GM19238 (cell line): ENCODE measurements around the gene JUP.

ENCODE experiments used
- DNase-seq: peaks from one replicate; pipeline ENCODE4 v3.0.0; 2011; ENCODE audit warnings: low spot score; ENCODE audit not compliant: insufficient read length

JUP gene

GRCh38 chr17:41760878-41761277, 25.6 kb downstream of the JUP start:
- no peak for DNase-seq

GRCh38 chr17:41758601-41759000, 27.9 kb downstream of the JUP start:
- no peak for DNase-seq

GRCh38 chr17:41754066-41754465, 32.4 kb downstream of the JUP start:
- DNase-seq, result no peak

- no peak for DNase-seq
Measured at GRCh38 chr17:41751288-41751687, 35.2 kb downstream of the JUP start.

DNA sequence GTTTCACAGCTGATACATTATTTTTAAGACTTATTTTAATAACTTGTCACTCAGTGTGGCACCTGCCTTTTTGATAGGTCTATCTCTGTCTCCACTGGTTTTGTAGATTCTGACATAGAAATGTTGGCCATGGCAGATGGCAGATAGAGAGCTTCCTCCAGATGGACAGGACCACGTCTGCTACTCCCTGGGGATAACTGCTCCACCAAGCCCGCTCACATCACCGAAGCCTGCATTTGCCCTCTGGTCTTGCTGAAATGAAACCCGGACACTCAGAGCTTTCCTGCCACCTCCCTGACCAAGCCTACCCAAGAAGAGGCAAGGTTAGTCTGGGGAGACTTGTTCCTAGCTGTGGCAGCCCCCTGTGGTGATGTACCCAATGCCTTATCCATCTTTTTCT, 35.6 kb downstream of the JUP start:
- no peak for DNase-seq

- DNase-seq, result no peak
Measured at GRCh38 chr17:41748275-41748674, 38.2 kb downstream of the JUP start.

GRCh38 chr17:41741709-41742108, 44.8 kb downstream of the JUP start:
- no peak for DNase-seq

DNA sequence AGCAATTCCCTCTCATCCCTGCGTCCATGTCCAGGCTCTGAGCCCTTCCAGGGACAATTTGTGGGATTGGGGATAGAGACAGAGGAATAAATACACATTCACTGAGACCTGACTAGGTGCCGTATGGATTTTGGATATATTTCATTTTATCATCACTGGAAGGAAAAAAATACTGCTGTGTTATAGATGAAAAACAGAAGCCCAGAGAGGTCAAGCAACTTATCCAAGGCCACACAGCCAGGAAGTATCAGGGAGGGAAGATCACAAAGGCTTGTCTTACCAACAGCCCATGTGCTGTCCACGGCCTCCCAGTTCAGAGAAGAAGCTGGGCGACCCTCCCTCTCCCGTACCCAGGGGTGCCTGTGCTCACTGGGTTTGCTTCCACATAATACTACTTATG, 46.0 kb downstream of the JUP start:
- DNase-seq, result no peak

GRCh38 chr17:41739661-41740352, 46.7 kb downstream of the JUP start:
- DNase-seq, result no peak

DNA sequence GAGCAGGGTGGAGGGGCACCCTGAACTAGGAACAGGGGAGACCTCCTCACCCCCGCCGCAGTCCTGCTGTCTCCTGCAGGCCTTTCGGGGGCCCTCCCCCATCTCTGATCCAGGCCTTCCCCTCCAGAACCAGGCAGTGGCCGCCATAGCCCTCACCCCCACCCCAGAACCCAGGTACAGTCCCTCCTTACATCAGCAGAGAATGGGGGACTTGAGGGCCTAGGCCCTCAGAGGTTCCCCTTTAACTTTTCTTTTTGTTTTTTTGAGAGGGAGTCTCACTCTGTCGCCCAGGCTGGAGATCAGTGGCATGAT, 47.8 kb downstream of the JUP start:
- no peak for DNase-seq

- DNase-seq, result peak; percentile 94
Measured at GRCh38 chr17:41738077-41738800, 48.3 kb downstream of the JUP start.

GRCh38 chr17:41737680-41738023, 48.9 kb downstream of the JUP start:
- DNase-seq, result no peak

DNA sequence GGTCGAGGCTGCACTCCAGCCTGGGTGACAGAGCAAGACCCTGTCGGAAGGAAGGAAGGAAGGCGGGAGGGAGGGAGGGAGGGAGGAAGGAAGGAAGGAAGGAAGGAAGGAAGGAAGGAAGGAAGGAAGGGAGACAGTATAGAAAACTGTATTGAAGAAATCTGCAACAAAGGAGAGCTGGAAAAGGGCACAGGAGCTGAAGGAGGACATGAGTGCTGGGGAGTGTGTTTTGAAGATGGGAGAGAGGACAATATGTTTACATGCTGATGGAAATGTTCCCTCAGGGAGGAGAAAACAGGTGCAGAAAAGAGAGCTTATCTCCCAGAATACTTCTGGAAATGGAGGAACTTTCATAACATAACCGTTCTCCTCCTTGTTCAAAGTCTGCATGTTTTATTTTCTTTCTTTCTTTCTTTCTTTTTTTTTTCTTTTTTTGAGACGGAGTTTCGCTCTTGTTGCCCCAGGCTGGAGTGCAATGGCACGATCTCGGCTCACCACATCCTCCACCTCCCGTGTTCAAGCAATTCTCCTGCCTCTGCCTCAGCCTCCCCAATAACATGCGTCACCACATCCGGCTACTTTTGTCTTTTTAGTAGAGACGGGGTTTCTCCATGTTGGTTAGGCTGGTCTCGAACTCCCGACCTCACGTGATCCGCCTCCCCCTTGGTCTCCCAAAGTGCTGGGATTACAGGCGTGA, 49.4 kb downstream of the JUP start:
- DNase-seq, result no peak

DNA sequence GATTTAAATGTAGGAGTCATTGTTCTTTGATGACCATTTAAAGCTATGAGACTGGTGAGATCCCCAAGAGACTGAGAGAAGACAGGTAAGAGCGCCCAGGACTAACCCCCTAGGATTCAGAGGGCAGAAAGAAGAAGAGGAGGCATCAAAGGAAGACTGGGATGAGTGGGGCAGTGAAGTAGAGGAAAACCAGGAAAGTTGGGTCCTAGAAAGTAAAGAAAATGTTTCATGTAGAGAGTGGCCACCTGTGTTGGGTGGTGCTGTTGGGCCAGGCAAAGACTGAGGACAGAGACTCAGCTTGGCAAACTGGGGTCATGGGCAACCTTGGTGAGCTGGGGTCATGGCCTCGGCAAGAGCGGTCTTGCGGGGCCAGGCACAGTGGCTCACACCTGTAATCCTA, 50.8 kb downstream of the JUP start:
- no peak for DNase-seq

DNA sequence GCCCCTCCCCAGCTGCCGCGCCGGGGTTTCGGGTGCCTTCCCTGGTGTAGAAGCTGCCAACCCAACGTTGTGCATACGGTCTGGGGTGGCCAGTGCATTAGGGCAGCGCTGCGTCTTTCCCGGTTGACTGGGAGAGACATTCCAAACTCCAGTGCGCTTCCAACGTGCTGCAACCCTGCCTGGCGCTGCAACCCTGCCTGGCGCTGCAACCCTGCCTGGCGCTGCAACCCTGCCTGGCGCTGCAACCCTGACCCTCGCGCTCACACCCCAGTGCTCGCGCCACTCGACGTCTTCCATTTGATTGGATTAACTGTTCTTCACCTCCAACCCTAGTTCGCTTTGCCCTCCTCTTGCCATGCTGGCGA, 51.6 kb downstream of the JUP start:
- no peak for DNase-seq

- DNase-seq, result no peak
Measured at GRCh38 chr17:41734139-41734948, 52.2 kb downstream of the JUP start, which contains the start of gene HAP1. Gene HAP1, minus strand, starts transcription at chr17:41734643. Its CDS starts 9 bp downstream, at chr17:41734634.

- no peak for DNase-seq
Measured at GRCh38 chr17:41733348-41734138, 53.0 kb downstream of the JUP start.

GRCh38 chr17:41731836-41732235, 54.7 kb downstream of the JUP start:
- DNase-seq, result no peak

DNA sequence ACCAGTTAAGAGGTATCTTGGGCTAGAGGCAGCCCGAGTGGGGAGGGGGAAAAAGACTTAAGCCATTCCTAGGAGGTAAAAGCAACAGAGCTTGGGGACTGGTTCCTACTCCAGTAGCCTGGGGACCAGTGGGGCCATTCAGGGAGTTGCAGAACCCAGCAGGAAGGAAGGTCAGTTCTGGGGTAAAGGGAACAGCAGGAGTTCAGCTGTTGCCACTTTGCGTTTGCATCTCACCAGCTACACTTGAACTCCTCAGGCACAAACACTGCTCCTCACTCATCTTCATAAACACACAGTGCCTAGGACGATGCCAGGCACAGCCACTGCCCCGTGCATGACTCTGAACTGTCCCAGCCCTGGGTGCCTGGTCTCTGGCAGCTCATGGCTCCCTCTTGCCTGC, 56.0 kb downstream of the JUP start:
- DNase-seq, result no peak

- DNase-seq, result no peak
Measured at GRCh38 chr17:41728056-41728455, 58.5 kb downstream of the JUP start.

DNA sequence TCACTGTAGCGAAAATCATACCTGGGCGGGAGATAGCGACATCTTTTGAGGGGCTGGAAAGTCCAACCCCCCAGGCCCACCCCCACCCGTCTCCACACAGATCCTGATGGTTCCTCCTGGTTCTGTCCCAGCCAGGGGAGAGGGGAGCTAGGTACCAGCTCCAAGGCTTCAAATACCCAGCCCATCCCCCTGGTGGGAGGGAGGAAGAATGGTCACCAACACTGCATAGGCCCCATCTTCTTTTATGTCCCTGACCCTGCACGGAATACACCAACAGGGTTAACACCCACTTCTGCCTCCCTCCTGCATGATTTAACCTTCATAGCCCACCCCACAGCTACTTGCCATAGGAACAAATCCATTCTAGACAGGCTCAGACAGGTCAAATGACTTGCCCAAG, 61.4 kb downstream of the JUP start:
- DNase-seq, result no peak
